Neutrophil (primary cell): ENCODE data around the gene SGMS1.
"Not testable (repeated sequence)": the region's sequence is repeated elsewhere in the genome, so short reads cannot be mapped to it uniquely, and the experiment has no call there.

Source experiments
- H3K27ac ChIP-seq: fragments of 200-600 bp; sonication (generic); 2 replicates; pipeline ENCODE4 v1.5.1; 2016; ENCODE audit warnings: mild to moderate bottlenecking, moderate library complexity
- H3K27me3 ChIP-seq: fragments of 200-600 bp; sonication (generic); 2 replicates; pipeline ENCODE4 v1.6.0; 2016; ENCODE audit warnings: mild to moderate bottlenecking
- H3K36me3 ChIP-seq: fragments of 200-600 bp; sonication (generic); 2 replicates; pipeline ENCODE4 v1.5.1; 2017
- H3K4me1 ChIP-seq, 2 experiments: fragments of 200-600 bp in 1 of 2; sonication (generic) in 1 of 2; 1 replicate in 1 of 2; 2 replicates in 1 of 2; pipeline versions ENCODE4 v1.5.1 to v1.6.1; 2013 to 2016; ENCODE audit warnings: low read depth in 1 of 2, low read length in 1 of 2, mild to moderate bottlenecking in 1 of 2, moderate library complexity in 1 of 2; ENCODE audit not compliant: control insufficient read depth in 1 of 2, insufficient read depth in 1 of 2
- H3K4me3 ChIP-seq, 2 experiments: fragments of 200-600 bp in 1 of 2; sonication (generic) in 1 of 2; 1 replicate in 1 of 2; 2 replicates in 1 of 2; pipeline ENCODE4 v1.5.1; 2013 to 2016; ENCODE audit warnings: low read depth in 1 of 2, low read length in 1 of 2, mild to moderate bottlenecking in 1 of 2, moderate library complexity in 1 of 2
- H3K9me3 ChIP-seq: fragments of 200-600 bp; sonication (generic); 2 replicates; pipeline ENCODE4 v1.5.1; 2016
- CTCF ChIP-seq: fragments of 200-600 bp; sonication (generic); IDR thresholded peaks from 2 replicates; pipeline ENCODE4 v1.5.1; 2016; ENCODE audit warnings: antibody characterized with exemption

SGMS1 gene

GRCh38 chr10:50623663-50624412 is at the start of gene SGMS1:
SGMS1 (minus strand) TSS chr10:50623956; CDS start chr10:50344114, 279,842 bp downstream.
- H3K9me3 ChIP-seq: no peaks in the 10 kb centered on the region
- TF ChIP-seq CTCF: no peak
- H3K27ac ChIP-seq: peak within 1 kb of the TSS; percentile 89
- no peaks in the 10 kb centered on the region for H3K36me3 ChIP-seq
- peaks cover 20 to 32% of the 10 kb centered on the region in 2 experiments for H3K4me1 ChIP-seq
- H3K4me3 ChIP-seq: peak within 1 kb of the TSS; percentile 96 to 98
- peaks cover 10% of the 10 kb centered on the region for H3K27me3 ChIP-seq

GRCh38 chr10:50672152-50672551 is 48.4 kb upstream of the SGMS1 start:
- H3K9me3 ChIP-seq, H3K36me3 ChIP-seq, H3K27me3 ChIP-seq: not testable (repeated sequence)
- Histone ChIP-seq H3K27ac (peak overlapping the region; percentile 89), H3K4me1 (peaks cover 20 to 32% of the 10 kb centered on the region in 2 experiments), H3K4me3 (peak overlapping the region in 1 of 2 experiments; percentile 12)

DNA sequence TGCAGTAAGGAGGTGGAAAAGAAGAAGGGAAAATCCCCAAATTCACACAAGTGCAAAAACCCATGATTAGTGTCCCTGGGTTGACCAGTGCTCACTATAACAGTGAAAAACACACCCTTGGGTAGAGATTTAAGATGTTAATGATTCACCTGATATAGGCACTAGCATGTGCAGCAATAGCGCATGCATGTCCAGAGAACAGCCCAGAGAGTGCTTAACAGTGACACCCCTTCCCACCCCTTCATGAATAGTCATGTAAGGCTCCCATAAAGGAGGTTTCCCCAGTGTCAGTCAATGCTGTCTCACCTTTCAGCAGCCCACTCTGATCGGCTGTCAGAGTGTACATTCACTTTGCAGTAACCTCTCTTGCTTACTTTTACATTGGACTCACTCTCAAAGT is 47.9 kb upstream of the SGMS1 start:
- H3K36me3 ChIP-seq, H3K27me3 ChIP-seq, H3K9me3 ChIP-seq: not testable (repeated sequence)
- H3K27ac ChIP-seq: peak overlapping the region; percentile 89
- H3K4me1 ChIP-seq: peaks cover 20 to 32% of the 10 kb centered on the region in 2 experiments
- H3K4me3 ChIP-seq: peak overlapping the region in 1 of 2 experiments; percentile 12

GRCh38 chr10:50669957-50670356 is 46.2 kb upstream of the SGMS1 start:
- H3K27me3 ChIP-seq, H3K9me3 ChIP-seq, H3K36me3 ChIP-seq, H3K4me3 ChIP-seq, H3K27ac ChIP-seq: not testable (repeated sequence)
- peaks cover 20 to 32% of the 10 kb centered on the region in 2 experiments for H3K4me1 ChIP-seq

DNA sequence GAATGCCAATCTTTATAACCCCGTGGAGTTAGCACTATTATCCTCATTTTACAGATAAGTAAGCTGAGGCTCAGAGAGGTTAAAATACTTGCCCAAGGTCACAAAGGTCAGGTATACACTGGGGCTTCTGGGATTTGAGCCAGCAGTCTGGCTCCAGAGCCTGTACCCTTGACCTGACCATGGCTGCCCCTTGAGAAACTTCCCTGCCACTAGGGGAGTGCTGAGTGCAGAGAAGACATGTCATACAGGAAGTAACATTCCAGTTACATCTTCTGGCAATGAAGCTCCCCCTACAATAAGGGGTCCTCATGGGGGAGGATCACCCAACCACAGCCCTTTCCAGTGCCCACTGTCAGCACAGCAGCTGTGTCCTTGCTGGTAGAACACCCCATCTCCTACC is 43.6 kb upstream of the SGMS1 start:
- peaks cover 14 to 24% of the 10 kb centered on the region in 2 experiments for H3K4me1 ChIP-seq
- not testable (repeated sequence) for H3K4me3 ChIP-seq, H3K36me3 ChIP-seq, H3K9me3 ChIP-seq, H3K27me3 ChIP-seq, H3K27ac ChIP-seq

DNA sequence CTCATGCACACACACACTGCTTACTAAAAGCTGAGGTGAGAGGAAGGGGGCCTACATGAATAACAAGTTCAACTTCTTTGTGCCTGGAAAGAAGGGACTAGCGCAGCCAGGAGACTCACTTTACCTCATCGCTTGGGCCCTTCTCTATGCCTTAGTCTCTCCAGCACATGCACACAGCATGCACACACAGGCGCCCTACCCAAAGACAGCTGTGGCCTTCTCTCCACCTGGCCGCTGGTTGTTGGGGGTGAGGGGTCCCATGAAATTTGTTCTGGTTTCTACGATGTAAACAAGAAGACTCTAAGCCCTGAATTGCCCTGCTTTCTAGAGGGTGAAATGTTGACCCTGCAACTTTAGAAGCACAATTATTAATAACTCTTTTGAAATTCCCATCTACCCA is 38.7 kb upstream of the SGMS1 start:
- not testable (repeated sequence) for H3K36me3 ChIP-seq, H3K27me3 ChIP-seq, H3K4me3 ChIP-seq, H3K9me3 ChIP-seq, H3K27ac ChIP-seq
- peaks cover 10 to 11% of the 10 kb centered on the region in 2 experiments for H3K4me1 ChIP-seq

GRCh38 chr10:50661563-50661962 is 37.8 kb upstream of the SGMS1 start:
- H3K27me3 ChIP-seq, H3K27ac ChIP-seq, H3K9me3 ChIP-seq, H3K36me3 ChIP-seq, H3K4me3 ChIP-seq: not testable (repeated sequence)
- peaks cover 10 to 11% of the 10 kb centered on the region in 2 experiments for H3K4me1 ChIP-seq

DNA sequence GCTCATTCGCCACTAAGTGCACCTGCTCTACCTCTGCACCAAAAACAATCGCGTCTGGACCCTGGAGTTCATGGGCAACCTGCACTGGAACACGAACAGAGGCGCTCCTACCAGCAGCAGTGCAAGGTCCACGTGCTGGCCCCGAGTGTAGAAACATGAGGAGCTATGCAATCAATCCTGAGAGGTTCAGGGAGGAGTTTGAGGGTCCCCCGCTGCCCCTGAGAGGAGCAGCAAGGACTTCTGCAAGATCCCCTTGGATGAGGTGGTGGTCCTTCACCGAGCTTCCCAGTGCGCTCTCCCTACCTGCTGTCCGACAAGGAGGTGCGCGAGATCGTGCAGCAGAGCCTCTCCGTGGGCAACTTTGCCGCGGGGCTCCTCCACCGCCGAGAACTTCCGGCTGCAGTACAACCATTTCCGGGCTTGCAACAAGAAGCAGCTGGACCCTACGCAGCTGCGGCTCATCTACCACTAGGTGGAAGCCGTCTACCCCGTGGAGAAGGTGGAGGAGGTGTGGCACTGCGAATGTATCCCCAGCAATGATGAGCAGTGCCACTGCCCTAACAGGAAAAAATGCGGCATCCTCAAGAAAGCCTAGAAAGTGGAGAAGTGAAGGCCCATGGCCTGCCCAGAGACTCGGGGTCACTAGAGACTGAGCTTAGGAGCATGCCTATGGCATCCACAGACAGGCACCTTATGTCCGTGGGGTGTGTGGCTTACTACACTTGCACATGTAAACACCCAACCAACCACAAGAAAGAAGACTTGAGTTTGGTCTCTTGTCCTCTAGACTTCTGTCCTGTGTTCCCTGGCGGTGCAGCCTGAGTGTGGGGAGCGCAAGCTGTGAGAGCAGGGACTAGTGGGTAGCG is 36.3 kb upstream of the SGMS1 start:
- not testable (repeated sequence) for H3K27me3 ChIP-seq, H3K9me3 ChIP-seq, H3K27ac ChIP-seq, H3K36me3 ChIP-seq
- H3K4me1 ChIP-seq: peaks cover 10 to 11% of the 10 kb centered on the region in 2 experiments
- H3K4me3 ChIP-seq: peak overlapping the region; percentile 50 to 56
- TF ChIP-seq CTCF: peak; percentile 59

DNA sequence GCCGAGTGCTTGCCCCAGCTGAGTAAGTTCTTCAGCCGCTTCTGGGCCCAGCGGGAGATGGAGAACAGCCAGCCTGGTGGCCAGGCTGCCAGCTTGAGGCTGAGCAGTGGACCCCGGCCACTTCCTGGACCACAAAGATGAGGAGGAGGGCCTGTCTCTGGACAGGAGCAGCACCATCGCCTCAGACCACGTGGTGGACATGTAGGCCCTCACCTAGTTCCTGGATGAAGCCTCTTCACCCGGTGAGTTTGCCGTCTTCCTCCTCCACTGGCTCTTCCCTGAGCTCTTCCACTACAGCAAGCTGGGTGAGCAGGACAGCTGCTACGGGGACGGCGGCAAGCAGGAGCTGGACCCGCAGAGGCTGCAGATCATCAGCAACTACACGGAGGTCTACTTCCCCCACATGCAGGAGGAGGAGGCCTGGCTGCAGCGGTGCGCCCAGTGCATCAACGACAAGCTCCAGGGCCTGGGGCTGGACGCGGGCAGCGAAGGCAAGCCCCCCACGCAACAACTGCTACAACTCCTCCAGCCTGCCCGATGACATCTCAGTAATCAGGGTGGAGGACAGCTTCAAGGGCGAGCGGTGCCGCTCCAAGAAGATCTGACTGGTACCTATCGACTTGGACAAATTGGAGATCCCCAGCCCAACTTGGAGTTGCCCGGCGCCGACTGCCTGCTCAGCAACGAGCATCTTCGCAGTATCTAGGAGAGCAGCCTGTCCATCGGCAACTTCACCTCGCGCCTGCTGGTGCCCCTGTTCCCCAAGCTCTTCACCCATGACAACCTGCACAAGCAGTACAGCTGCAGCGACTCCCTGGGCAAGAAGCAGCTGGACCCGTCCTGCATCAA is 35.5 kb upstream of the SGMS1 start:
- H3K36me3 ChIP-seq, H3K27me3 ChIP-seq, H3K9me3 ChIP-seq, H3K27ac ChIP-seq: not testable (repeated sequence)
- H3K4me1 ChIP-seq: peaks cover 10 to 11% of the 10 kb centered on the region in 2 experiments
- H3K4me3 ChIP-seq: peak overlapping the region; percentile 50 to 56
